ENCODE measurements around the gene POLG2.
"Not testable (repeated sequence)": the region's sequence is repeated elsewhere in the genome, so short reads cannot be mapped to it uniquely, and the experiment has no call there.

Gene POLG2

DNA sequence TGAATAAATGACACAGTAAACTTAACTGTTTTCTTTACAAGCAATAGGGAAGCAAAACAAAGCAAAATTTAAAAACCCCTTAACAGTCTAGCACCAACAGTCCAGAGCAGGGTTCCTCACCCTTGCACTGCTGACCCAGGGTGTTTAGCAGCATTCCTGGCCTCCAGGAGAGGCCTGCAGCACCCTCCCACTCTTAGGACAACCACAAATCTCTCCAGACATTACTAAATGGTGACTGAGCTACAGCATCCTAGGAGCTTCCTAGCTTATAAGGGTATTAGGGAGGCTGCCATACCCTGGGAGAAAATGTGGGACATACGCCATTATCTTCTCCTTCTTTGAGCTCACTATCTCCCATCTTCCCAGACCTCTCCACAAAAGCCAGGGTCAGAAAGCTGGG is 15.9 kb downstream of the POLG2 start:
- no peak for DNase-seq

DNA sequence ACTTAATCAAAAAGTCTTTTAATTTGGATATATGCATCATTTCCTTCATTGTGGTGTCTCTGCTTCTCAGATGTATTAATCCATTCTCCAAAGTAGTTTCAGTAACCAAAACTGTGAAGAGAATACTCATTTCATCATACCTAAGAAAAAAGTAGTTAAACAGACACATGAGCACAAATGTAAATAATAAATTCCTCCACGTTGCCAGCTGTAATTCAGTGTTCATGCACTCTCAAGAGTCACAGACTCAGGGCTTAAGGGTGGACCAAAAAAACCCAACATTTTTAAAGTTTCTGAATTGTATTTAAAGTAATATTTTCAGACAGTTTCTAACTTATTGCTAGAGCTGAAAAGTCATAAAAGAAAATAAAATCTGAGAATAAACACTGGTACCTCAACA is 19.0 kb downstream of the POLG2 start:
- DNase-seq: peak; percentile 29

DNA sequence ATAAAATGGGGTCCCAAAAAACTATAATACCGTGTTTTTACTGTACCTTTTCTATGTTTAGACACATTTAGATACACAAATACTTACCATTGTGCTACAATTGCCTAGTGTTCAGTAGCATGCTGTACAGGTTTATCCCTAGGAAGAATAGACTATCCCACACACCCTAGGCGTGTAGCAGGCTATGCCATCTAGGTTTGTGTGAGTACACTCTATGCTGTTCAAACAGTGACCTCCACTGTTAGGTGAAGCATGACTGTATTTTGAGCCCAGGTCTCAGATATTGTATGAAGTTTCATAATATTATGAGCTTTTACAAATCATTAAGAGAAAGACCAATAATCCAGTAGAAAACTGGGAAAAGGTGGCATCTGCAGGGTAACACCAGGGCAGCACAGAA is 24.3 kb downstream of the POLG2 start:
- no peak for DNase-seq

DNA sequence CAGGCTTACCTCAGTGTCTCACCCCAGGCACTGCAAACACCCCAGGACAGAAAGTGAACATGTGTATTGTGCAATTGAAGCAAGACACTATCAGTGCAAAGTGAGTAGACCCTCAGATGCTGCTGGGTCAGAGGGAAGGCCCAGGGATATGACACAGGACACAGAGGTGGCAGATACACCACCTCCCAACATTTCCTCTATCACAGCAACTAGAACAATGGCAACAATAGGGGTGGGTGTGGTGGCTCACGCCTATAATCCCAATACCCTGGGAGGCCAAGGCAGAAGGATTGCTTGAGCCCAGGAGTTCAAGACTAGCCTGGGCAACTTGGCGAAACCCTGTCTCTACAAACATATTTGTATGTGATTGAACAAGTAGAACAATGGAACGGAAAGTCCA is 25.4 kb downstream of the POLG2 start:
- no peak for DNase-seq

DNA sequence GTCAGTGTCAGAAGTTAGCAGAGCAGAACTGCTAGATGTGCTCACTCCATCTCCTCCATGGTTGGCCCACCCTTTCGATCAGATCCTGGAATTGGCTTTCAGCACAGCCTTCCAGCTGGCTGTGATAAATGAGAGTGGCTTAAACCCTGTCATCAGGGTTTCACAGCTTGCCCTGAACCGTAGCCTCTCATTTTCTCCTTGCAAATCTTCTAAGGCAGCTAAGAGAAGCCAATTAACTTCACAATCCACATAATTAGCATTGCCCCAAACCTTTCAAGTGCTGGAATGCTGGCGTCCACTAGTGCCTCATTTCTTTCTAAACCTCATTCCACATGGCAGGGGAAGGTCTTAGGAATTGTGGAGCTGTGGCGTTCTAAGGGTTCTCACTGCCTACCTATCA is 26.2 kb downstream of the POLG2 start:
- DNase-seq: no peak

DNA sequence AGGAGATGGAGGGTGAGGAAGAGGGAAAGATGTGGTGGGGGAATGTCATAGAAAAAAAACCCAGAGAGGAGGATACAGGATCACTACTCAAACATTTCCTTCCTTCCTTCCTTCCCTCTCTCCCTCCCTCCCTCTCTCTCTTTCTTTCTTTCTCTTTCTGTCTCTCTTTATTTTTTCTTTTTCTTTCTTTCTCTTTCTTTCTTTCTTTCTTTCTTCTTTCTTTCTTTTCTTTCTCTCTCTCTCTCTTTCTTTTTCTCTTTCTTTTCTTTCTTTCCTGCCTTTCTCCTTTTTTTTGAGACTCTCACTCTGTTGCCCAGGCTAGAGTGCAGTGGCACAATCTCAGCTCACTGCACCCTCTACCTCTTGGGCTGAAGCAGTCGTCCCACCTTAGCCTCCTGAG is 30.0 kb downstream of the POLG2 start:
- not testable (repeated sequence) for DNase-seq

DNA sequence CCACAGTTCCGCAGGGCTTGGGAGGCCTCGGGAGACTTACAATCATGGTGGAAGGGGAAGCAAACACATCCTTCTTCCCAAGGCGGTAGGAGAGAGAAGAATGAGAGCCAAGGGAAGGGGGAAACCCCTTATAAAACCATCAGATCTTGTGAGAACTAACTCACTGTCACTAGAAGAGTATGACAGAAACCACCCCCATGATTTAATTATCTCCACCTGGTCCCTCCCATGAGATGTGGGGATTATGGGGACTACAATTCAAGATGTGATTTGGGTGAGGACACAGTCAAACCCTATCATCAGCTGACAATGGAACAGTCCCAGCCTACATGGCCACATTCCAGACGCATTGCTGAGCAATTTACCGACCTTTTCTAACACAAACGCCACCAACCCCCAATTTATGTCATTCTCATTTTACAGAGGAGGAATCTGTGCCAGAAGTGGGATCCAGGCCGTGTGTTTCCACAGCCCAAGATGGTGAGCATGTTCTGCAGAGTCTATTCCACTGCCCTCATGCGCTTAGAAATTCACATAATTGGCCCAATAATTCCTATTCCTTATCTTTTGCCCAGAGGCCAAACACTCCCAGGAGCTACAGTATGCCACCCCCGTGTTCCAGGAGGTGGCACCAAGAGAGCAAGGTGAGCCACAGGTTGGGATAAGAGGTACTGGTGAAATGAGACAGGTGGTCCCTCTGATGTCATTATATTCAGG is 30.7 kb downstream of the POLG2 start:
- DNase-seq: no peak

DNA sequence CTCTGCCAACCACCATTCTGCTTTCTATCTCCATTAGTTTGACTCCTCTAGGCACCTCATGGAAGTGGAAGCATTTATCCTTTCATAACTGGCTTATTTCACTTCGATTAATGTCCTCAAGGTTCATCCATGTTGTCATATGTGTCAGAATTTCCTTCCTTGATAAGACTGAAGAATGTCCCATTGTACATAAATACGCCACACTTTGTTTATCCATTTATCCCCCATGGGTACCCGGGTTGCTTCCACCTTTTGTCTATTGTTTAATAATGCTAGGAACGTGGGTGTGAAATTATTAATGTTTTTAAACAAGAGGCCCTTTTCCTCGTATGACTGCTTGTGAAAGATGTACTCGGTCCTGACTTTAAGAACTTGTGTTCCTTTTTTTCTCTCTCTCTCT is 35.1 kb downstream of the POLG2 start:
- no peak for DNase-seq

DNA sequence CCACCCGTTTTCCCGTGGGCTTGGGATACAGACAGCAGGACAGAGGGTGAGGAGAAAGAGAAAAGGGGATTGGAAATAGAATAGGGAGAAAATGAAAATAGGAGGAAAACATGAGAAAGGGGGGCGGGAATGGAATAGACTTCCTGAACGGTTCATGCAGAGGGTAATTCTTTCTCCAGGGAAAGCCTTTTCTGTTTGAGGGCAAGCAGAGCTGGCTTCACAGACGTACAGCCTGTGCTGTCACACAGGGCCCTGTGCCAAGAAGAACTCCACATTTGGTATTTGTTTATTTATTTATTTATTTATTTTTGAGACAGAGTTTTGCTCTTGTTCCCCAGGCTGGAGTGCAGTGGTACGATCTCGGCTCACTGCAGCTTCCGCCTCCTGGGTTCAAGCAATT is 35.9 kb downstream of the POLG2 start:
- DNase-seq: no peak

DNA sequence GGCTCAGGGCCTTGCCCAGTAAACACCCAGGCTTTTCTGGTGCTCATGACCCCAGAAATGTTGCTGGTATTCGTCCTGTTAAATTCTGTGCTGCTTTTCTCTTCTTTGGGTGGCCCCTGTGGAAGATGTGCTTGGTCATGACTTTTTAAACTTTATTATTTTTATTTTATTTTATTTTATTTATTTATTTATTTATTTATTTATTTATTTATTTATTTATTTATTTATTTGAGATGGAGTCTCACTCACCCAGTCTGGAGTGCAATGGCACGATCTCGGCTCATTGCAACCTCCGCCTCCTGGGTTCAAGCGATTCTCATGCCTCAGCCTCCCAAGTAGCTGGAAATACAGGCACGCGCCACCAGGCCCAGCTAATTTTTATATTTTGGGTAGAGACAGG is 37.0 kb downstream of the POLG2 start:
- DNase-seq: not testable (repeated sequence)

DNA sequence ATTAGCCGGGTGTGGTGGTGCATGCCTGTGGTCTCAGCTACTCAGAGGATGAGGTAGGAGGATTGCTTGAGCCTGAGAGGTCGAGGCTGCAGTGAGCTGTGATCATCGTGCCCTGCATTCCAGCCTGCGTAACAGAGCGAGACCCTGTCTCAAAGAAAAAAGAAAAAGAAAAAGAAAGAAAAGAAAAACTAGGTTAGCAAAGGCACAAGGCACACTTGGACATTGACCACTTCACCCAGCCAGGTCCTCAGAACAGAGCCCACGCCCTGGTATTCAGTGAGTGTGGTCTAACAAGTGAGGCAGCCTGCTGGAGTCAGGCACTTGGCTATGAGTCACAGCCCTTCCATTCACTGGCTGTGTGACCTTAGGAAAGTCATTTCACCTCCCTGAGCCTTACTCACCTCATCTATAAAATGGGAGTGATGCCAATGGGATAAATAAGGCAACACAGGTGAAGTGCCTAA is 37.5 kb downstream of the POLG2 start:
- DNase-seq: no peak

DNA sequence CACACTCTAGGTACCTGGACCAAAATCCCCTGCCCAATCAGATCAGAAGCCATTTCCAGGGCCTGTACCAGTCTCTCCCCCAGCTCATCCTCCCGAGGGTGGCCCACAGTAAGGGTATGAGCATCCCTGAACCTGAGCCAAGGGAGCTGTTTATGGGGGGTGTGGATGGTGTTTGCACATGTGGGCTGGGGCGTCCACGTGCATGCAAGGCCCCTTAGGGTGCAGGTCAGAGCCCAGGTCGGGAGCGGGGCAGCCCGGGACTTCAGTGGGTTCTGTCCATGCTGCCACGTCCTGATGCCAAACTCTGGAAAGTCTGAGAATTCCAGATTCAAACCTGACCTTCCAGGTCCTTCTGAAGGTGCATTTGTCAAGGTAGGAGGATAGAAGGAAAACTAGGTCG is 38.1 kb downstream of the POLG2 start:
- DNase-seq: no peak

DNA sequence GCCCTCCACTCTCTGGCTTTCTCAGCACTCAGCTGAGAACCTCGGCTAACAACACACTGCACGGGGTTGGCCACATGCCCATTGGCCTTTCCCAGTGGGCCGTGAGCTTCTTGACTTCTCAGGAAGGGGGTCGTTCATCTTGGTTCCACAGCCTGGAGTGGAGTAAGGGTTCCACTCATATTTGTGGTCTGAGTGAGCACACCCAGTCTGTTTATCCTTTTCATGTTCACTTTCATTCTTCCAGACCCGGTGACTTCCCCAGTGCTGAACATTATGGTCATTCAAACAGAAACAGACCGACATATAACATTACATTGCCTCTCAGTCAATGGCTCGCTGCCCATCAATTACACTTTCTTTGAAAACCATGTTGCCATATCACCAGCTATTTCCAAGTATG is 39.7 kb downstream of the POLG2 start:
- DNase-seq: peak; percentile 25

DNA sequence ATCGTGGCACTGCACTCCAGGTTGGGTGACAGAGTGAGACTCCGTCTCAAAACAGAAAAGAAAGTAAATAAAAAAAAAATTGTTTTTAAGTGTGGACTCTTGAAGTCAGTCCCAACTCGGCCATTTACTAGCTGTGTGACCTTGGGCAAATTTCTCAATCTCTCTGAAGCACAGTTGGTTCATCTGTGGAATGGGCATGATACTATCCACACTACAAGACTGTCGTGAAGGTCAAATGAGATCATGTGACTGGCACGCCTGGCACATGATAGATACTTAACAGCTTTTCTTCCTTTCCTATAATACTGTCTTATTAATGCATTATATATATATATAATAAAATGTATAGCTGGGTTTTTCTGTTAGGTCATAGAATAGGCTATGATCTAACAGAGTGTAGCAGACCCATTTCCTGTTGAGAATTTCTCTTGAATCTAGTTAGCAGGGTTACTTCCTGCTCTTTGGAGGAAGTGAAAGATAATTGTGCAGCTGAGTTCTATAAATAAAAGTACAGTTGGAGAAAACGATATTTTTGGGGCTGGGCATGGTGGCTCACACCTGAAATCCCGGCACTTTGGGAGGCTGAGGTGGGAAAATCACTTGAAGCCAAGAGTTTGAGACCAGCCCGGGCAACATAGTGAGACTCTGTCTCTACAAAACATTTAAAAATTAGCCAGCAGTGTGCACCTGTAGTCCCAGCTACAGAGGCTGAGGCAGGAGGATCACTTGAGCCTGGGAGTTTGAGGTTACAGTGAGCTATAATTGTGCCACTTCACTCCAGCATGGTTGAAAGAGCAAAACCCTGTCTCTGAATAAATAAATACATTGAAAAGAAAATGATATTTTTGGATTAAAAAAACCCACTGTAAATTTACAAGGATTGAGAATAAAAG is 40.6 kb downstream of the POLG2 start:
- DNase-seq: peak; percentile 98

DNA sequence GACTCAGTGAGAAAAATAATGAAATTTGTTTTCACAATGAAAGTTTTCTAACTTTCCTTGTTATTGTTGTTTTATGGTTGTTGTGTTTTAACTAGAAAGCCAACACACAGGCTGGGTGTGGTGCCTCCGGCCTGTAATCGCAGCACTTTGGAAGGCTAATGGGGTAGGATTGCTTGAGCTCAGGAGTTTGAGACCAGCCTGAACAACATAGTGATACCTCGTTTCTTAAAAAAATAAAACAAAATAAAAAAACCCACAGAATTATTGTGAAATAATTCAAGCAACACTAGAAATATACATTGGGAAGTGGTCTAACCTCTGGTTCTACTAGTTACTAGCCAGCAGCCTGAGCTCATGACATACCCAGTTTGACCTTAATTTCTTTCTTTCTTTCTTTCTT is 47.3 kb downstream of the POLG2 start:
- peak; percentile 88 for DNase-seq

DNA sequence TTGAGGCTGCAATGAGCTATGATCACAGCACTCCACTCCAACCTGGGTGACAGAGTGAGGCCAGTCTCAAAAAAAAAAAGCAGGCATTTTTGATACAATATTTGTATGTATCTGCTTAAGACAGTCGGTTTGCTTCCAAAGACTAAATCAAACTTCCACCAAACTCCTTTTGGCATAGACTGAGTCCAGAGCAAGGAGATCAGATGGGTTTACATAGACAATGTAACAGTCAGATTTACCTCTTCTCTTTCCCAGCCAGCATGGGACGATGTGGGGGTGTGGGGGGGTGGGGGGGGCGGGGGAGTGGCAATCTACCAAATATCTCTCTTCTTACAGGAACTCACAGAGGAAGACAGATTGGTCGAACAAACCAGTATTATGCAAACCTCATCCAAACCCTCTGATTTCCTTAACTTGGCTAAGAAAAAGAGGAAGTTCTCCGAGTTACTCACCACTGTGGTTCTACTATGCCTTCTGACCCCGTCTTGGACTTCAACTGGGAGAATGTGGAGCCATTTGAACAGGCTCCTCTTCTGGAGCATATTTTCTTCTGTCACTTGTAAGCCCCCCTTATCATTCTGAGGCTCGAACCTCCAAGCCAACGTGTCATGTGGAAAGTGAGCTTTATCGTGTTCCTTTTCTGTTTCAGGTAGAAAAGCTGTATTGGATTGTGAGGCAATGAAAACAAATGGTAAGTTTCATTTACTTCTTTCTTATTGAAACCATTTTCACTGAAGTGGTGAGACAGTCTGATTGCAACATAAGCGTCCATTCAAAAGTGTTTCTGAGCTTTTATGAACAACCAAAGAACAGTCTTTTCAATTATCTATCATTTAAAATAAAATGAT is 48.0 kb downstream of the POLG2 start, which contains the start of gene MILR1:
Gene MILR1 (plus strand): TSS at position 451 of the 848 bp plus-strand sequence. CDS start 54 bp downstream, at position 505.
- peak; percentile 100 for DNase-seq

DNA sequence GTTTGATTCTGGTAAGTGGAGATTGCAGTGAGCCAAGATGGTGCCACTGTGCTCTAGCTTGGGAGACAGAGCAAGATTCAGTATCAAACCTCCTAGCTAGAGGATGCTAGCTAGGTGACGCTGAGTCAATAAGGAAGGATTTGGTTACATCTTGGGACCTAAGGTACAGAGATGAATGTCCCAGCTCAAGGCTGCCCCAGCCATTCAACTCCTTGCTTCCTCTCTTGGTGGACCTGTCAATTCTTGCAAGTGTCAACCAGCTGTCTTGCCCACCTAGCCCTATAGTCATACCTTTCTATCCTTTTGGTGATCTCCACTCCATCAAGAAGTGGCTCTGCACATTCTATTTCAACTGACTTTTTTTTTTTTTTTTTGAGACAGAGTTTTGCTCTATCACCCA is 49.3 kb downstream of the POLG2 start:
- DNase-seq: no peak

DNA sequence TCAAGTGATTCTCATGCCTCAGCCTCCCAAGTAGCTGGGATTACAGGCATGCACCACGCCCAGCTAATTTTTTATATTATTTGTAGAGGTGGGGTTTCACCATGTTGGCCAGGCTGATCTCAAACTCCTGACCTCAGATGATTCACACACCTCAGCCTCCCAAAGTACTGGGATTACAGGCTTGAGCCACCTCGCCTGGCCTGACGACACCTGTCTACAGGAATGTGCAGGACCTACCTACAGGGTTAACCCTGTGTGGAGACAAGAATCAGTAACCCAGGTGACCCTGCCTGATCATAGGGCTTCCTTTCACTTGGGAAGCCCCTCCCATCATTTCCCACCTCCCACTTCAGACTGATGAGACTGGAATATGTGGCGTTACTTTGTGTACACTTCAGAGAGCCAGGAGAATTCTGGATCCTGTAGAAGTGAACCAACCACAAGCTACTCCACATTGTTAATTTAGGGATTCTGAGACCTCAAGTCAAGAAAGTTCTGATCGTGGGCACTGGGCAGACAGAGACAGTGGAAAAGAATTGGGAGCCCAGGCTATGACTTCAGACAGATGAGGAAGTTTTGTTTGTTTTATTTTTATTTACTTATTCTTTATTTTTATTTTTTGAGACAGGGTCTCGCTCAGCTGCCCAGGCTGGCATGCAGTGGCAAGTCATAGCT is 53.6 kb downstream of the POLG2 start:
- DNase-seq: no peak

DNA sequence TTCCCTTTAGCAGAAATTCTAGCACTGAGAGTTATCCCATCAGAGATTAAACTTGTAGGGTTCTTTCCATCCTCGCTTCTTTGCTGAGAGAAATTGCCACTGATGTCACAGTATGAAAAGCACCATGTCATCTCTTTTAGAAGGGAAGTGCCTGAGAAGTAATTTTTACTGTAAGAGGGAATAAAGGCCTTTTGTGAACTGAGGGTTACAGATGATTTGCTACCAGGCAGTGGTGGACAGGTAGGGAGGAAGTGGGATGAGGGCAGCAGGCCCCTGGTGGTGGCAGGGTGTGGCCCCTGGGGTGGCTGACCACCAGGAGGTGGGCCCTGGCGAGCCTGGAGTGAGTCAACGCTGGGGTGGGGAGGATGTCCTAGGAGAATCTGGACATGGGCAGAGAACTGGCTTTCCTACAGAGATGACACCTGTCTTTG is 54.3 kb downstream of the POLG2 start:
- no peak for DNase-seq

DNA sequence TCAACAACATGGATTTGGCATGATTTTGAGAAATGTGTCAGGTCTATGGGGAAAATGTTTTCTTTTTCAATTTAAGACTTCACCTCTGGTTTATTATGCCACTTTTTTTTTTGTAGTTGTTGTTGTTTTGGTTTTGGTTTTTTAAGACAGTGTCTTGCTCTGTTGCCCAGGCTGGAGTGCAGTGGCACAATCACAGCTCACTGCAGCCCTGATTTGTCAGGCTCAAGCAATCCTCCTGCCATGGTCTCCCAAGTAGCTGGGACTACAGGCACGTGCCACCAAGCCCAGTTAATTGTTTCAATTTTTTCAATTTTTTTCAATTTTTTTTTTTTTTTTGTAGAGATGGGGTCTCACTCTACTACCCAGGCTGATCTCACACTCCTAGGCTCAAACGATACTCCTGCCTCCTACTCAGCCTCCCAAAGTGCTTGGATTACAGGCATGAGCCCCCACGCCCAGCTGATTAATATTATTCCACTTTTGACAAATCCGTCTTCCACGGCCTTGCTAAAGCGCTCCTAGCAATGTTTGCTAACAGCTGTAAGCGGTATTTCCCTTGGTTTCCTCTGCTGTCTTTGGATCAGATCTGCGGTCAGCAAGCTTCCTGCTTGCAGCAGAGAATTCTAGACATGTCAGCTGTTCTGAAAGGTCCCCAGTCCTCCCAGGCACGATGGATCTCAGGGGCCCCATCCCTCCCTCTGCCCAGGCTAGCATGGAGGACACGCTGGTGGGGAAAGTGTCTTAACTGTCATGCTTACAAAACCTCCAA is 54.9 kb downstream of the POLG2 start:
- peak; percentile 93 for DNase-seq

DNA sequence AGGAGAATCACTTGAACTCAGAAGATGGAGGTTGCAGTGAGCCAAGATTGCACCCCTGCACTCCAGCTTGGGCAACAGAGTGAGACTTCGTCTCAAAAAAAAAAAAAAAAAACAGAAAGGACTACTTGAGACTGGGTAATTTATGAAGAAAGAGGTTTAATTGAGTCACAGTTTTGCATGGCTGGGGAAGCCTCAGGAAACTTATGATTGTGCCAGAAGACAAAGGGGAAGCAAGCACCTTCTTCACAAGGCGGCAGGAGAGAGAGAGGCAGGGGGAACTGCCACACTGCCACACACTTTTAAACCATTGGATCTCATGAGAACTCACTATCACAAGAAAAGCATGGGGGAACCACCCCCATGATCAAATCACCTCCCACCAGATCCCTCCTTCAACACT is 56.9 kb downstream of the POLG2 start:
- peak; percentile 52 for DNase-seq

DNA sequence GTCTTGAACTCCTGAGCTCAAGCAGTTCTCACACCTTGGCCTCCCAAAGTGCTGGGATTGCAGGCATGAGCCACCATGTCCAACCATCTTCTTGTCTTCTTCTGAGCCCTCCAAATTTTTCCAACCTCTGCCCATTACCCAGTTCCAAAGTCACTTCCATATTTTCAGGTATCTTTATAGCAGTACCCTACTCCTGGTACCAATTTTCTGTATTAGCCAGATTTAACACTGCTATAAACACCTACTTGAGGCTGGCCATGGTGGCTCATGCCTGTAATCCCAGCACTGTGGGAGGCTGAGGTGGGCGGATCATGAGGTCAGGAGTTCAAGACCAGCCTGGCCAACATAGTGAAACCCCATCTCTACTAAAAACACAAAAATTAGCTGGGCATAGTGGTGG is 57.3 kb downstream of the POLG2 start:
- not testable (repeated sequence) for DNase-seq

Data from MV-4-11 (cell line).